Spleen (tissue), 13 donors: ENCODE measurements around the gene HARS2. TPM values are rescaled to one million over a fixed set of nuclear protein-coding genes. Genes with fewer than 3 reads are reported as not detected.

Source experiments
- DNase-seq: peaks from one replicate; pipeline ENCODE4 v3.0.0-alpha.2; 2020
- H3K27ac ChIP-seq, 8 donors: fragments of 200-600 bp; sonication (generic) in 7 of 8; 1 replicate in 4 of 8; 2 replicates in 4 of 8; pipeline versions ENCODE4 v1.5.0 to v1.8.0; 2016 to 2021; ENCODE audit warnings: inconsistent platforms in 4 of 8, mild to moderate bottlenecking in 4 of 8, moderate library complexity in 1 of 8
- H3K27me3 ChIP-seq, 7 donors: fragments of 200-600 bp; sonication (generic) in 6 of 7; replicated peaks in 1 of 7; 1 replicate in 4 of 7; 2 replicates in 3 of 7; pipeline versions ENCODE4 v1.5.0 to v1.8.0; 2016 to 2021; ENCODE audit warnings: inconsistent platforms in 3 of 7, mild to moderate bottlenecking in 1 of 7
- H3K36me3 ChIP-seq, 6 donors: fragments of 200-600 bp; sonication (generic) in 5 of 6; 1 replicate in 4 of 6; 2 replicates in 2 of 6; pipeline versions ENCODE4 v1.5.0 to v1.8.0; 2016 to 2021; ENCODE audit warnings: inconsistent platforms in 2 of 6
- H3K4me1 ChIP-seq, 6 donors: fragments of 200-600 bp; sonication (generic) in 5 of 6; 1 replicate in 3 of 6; 2 replicates in 3 of 6; pipeline versions ENCODE4 v1.5.0 to v1.8.0; 2016 to 2021; ENCODE audit warnings: inconsistent platforms in 3 of 6
- H3K4me3 ChIP-seq, 8 donors: fragments of 200-600 bp; sonication (generic) in 7 of 8; 1 replicate in 4 of 8; 2 replicates in 4 of 8; pipeline versions ENCODE4 v1.5.0 to v1.8.0; 2016 to 2021; ENCODE audit warnings: inconsistent platforms in 4 of 8, mild to moderate bottlenecking in 4 of 8, moderate library complexity in 2 of 8
- H3K9me3 ChIP-seq, 8 donors: fragments of 200-600 bp; sonication (generic) in 7 of 8; 1 replicate in 4 of 8; 2 replicates in 4 of 8; pipeline versions ENCODE4 v1.5.0 to v1.8.0; 2016 to 2021; ENCODE audit warnings: inconsistent platforms in 4 of 8
- POLR2A ChIP-seq, 3 donors: fragments of 450-650 bp; IDR thresholded peaks; one replicate each; pipeline ENCODE4 v1.5.1; 2017; ENCODE audit warnings: antibody characterized with exemption in 3 of 3, mild to moderate bottlenecking in 1 of 3
- POLR2AphosphoS5 ChIP-seq, 3 donors: sonication (generic); formaldehyde crosslinking; IDR thresholded peaks; one replicate each; pipeline ENCODE4 v1.5.1; 2017; ENCODE audit warnings: antibody characterized with exemption in 3 of 3
- WGBS, 5 donors: extraction: QIAGEN DNeasy Blood & Tissue Kit in 3 of 5; methylation state at CpG; one replicate each; pipeline versions ENCODE4 v1.1.5 to v1.1.7; 2013 to 2018; 5-methylcytosine and 5-hydroxymethylcytosine counted together
- intact Hi-C: fragments of 100-400 bp; cut with DNase I; formaldehyde crosslinking; loops from one replicate; pipeline ENCODE4 v1.15.0; 2023; ENCODE audit warnings: low total_unique reads
- long read RNA-seq, 2 donors: transcript quantifications; one replicate each; lab custom pipeline, GENCODE V29; 2026
- polyA plus RNA-seq, 3 donors: library from polyadenylated mRNA; stranded (reverse); fragments of 200-250 nt; gene quantifications; one replicate each; pipeline ENCODE4 v1.2.1, GENCODE V29; 2013
- total RNA-seq, 7 donors: library from RNA; depleted of rRNA in 3 of 7; stranded (reverse); fragments of >200 nt in 3 of 7; fragmentation: NEBNext Ultra II Directional in 4 of 7; extraction: Animal tissue kit (Norgen Biotek cat#: 25700) in 4 of 7; gene quantifications; one replicate each; pipeline versions ENCODE4 v1.1.0 to v1.2.1, GENCODE V29; 2016 to 2021
- TF ChIP-seq, protein P1 (sequence below), 11 experiments: fragments of 200-600 bp in 7 of 11; fragments of 450-650 bp in 4 of 11; sonication (generic) in 4 of 11; IDR thresholded peaks in 8 of 11; conservative IDR thresholded peaks in 3 of 11; 1 replicate in 7 of 11; 2 replicates in 4 of 11; pipeline versions ENCODE4 v1.4.0 to v1.8.0; 2016 to 2021; ENCODE audit warnings: antibody characterized with exemption in 11 of 11, inconsistent platforms in 4 of 11, mild to moderate bottlenecking in 1 of 11
- donor health status: healthy with polysubstance abuse.
- donor health status: DM: no; HTN: no; CAD: no; lungs with moderate emphysema.
- donor health status: DM: no; HTN: no; CAD: no.
- donor health status: Bipolar disorder and iron deficiency.
- donor health status: healthy.
- donor health status: DM: no; HTN: no; CAD: no.
- donor health status: DM: yes; HTN: yes; CAD: no.

The HARS2 gene
- total RNA-seq, result 10 to 100 TPM; 30.2 to 40.8 (median 37.2) TPM
- 10 to 100 TPM; 16.5 to 26.1 (median 24.1) TPM for polyA plus RNA-seq
- long read RNA-seq, donor 1, partial matches to known transcripts, result 0 of 3 reads
- long read RNA-seq, donor 1, other reads (novel, unspliced or antisense), result 0 of 3 reads
- long read RNA-seq, donor 2, partial matches to known transcripts, result 0 of 3 reads
- long read RNA-seq, donor 2, other reads (novel, unspliced or antisense), result 0 of 3 reads

GRCh38 chr5:140690941-140691924 lies at the start of gene HARS2, which contains the start of gene HARS1:
HARS2 (plus strand) TSS chr5:140691455; CDS start chr5:140691649, 194 bp downstream.
HARS1 (minus strand) TSS chr5:140691370; CDS start chr5:140691304, 66 bp downstream.
- intact Hi-C loops, result no loop called here
- TF ChIP-seq, protein P1, sequence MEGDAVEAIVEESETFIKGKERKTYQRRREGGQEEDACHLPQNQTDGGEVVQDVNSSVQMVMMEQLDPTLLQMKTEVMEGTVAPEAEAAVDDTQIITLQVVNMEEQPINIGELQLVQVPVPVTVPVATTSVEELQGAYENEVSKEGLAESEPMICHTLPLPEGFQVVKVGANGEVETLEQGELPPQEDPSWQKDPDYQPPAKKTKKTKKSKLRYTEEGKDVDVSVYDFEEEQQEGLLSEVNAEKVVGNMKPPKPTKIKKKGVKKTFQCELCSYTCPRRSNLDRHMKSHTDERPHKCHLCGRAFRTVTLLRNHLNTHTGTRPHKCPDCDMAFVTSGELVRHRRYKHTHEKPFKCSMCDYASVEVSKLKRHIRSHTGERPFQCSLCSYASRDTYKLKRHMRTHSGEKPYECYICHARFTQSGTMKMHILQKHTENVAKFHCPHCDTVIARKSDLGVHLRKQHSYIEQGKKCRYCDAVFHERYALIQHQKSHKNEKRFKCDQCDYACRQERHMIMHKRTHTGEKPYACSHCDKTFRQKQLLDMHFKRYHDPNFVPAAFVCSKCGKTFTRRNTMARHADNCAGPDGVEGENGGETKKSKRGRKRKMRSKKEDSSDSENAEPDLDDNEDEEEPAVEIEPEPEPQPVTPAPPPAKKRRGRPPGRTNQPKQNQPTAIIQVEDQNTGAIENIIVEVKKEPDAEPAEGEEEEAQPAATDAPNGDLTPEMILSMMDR (IDR thresholded peaks at IDR 0.05 in 8 of 11, conservative IDR thresholded peaks at IDR 0.05 in 3 of 11), result peak in 3 of 11 experiments; percentile 10 to 39 (median 21)
- TF ChIP-seq POLR2AphosphoS5 (IDR thresholded peaks at IDR 0.05) (peak; percentile 91 to 93 (median 92)), POLR2A (IDR thresholded peaks at IDR 0.05) (no peak)
- peak; percentile 96 for DNase-seq
- peak within 1 kb of the TSS; percentile 83 to 95 (median 90) for H3K27ac ChIP-seq
- peak within 1 kb of the TSS; percentile 82 to 95 (median 92) for H3K4me3 ChIP-seq
- no peaks in the 10 kb centered on the region for H3K27me3 ChIP-seq
- peaks cover 2 to 68% (median 47%) of the 10 kb centered on the region in 6 donors for H3K36me3 ChIP-seq
- H3K9me3 ChIP-seq, result no peaks in the 10 kb centered on the region
- peaks cover 17 to 66% (median 39%) of the 10 kb centered on the region in 6 donors for H3K4me1 ChIP-seq
- WGBS, 5 donors, result 0 to 1% (median 1%) methylated on average over 49 to 61 of the region's 61 CpGs

DNA sequence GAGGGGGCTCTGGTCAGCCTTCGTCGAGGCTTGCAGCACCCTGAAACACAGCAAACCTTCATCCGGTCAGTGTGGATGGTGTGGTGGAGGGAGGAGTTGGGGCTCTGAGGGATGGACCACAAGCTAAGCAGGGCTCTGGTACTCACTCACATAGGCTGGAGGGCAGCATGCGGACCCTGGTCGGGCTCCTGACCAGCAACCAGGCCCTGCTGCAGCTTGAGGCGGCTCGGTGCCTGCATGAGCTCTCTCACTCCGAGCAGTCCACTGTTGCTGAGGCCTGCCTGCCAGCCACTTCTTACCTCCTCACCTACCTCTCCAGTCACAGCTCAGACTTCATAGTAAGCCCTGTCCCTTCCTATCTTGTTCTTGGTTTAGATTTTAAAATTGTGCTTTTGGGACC lies 49.5 kb upstream of the HARS2 start:
- DNase-seq, result no peak
- 87 to 96% (median 95%) methylated on average over 8 of the region's 8 CpGs for WGBS, 5 donors
- TF ChIP-seq POLR2A (IDR thresholded peaks at IDR 0.05), result no peak
- TF ChIP-seq POLR2AphosphoS5 (IDR thresholded peaks at IDR 0.05), result no peak
- TF ChIP-seq, protein P1 (IDR thresholded peaks at IDR 0.05 in 8 of 11, conservative IDR thresholded peaks at IDR 0.05 in 3 of 11), result no peak
- Histone ChIP-seq H3K4me3 (no peak overlapping the region), H3K27me3 (no peaks in the 10 kb centered on the region), H3K36me3 (peaks cover 0 to 51% (median 33%) of the 10 kb centered on the region in 6 donors), H3K4me1 (peaks cover 24 to 79% (median 48%) of the 10 kb centered on the region in 6 donors), H3K27ac (no peak overlapping the region), H3K9me3 (no peaks in the 10 kb centered on the region)
- intact Hi-C loops, result no loop called here

GRCh38 chr5:140642718-140643117 lies 48.5 kb upstream of the HARS2 start:
- 68 to 90% (median 79%) methylated on average over 3 of the region's 3 CpGs for WGBS, 5 donors
- no peaks in the 10 kb centered on the region for H3K9me3 ChIP-seq
- no peak overlapping the region for H3K27ac ChIP-seq
- H3K27me3 ChIP-seq, result no peaks in the 10 kb centered on the region
- no peak overlapping the region for H3K4me3 ChIP-seq
- TF ChIP-seq, protein P1 (IDR thresholded peaks at IDR 0.05 in 8 of 11, conservative IDR thresholded peaks at IDR 0.05 in 3 of 11), result no peak
- no peak for TF ChIP-seq POLR2AphosphoS5 (IDR thresholded peaks at IDR 0.05)
- TF ChIP-seq POLR2A (IDR thresholded peaks at IDR 0.05), result no peak
- peaks cover 24 to 80% (median 52%) of the 10 kb centered on the region in 6 donors for H3K4me1 ChIP-seq
- H3K36me3 ChIP-seq, result peaks cover 0 to 51% (median 33%) of the 10 kb centered on the region in 6 donors
- intact Hi-C loops, result no loop called here
- DNase-seq, result no peak
